ENCODE measurements around the gene CASP5. TPM values are rescaled to one million over a fixed set of nuclear protein-coding genes. Genes with fewer than 3 reads are reported as not detected.

The CASP5 gene
- total and polyA plus RNA-seq, 4 donors: 0.17 to 0.50 TPM; not detected in 2

DNA sequence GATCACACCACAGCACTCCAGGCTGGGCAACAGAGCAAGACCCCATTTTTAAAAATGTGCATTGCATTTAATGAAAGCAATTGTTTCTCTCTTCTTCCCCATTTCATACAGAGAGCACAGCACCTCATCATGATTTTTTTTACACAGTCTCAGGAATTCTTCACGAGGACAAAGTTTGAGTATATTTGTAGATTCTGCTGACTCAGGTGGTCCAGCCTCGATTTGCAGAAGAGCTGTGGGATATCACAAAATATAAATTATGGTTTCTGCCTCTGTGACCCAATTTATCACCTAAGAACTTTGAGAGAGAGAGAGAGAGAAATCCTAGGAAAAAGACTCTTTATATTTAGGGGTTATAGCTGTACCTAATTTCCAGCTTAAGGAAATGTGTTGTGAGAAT is 19.8 kb downstream of the CASP5 start:
- WGBS (ENCODE audit: insufficient coverage): no CpG with 5 or more reads among the region's 2 CpGs
- Histone ChIP-seq H3K4me1 (ENCODE audit: control insufficient read depth, insufficient read depth, low read length) (no peaks in the 10 kb centered on the region), H3K36me3 (ENCODE audit: control insufficient read depth, insufficient read depth, low read length) (no peaks in the 10 kb centered on the region), H3K27me3 (ENCODE audit: control insufficient read depth, insufficient read depth, low read length) (no peaks in the 10 kb centered on the region), H3K9me3 (ENCODE audit: control insufficient read depth, insufficient read depth, low read length) (no peaks in the 10 kb centered on the region), H3K27ac (ENCODE audit: low read depth, low read length) (no peak overlapping the region), H3K4me3 (ENCODE audit: low read depth, low read length) (no peak overlapping the region)
- no peak for DNase-seq (ENCODE audit: low read depth in 4 of 6, low spot score in 6 of 6)

DNA sequence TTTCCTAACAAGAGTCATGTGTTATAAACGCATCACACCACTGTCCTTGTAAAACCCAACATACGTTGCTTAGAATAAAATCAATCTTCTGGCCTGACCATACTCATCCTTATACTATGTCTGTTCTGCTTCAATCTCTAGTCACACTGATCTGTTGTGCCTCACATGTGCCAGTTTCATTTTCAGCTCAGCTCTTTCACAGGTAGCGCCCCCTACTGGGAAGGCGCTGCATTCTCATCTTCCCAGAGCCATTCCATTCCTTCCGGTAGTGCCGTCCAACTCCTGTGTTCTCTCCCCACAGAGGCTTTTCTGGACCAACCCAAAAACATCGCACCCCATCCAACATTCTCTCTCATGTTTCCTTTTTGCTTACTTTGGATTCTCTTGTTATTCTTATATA is 22.2 kb downstream of the CASP5 start:
- WGBS (ENCODE audit: insufficient coverage): 72% methylated on average over 7 of the region's 7 CpGs
- Histone ChIP-seq H3K9me3 (ENCODE audit: control insufficient read depth, insufficient read depth, low read length) (no peaks in the 10 kb centered on the region), H3K4me1 (ENCODE audit: control insufficient read depth, insufficient read depth, low read length) (no peaks in the 10 kb centered on the region), H3K36me3 (ENCODE audit: control insufficient read depth, insufficient read depth, low read length) (no peaks in the 10 kb centered on the region), H3K4me3 (ENCODE audit: low read depth, low read length) (no peak overlapping the region), H3K27me3 (ENCODE audit: control insufficient read depth, insufficient read depth, low read length) (no peaks in the 10 kb centered on the region), H3K27ac (ENCODE audit: low read depth, low read length) (no peak overlapping the region)
- DNase-seq (ENCODE audit: low read depth in 4 of 6, low spot score in 6 of 6): no peak

DNA sequence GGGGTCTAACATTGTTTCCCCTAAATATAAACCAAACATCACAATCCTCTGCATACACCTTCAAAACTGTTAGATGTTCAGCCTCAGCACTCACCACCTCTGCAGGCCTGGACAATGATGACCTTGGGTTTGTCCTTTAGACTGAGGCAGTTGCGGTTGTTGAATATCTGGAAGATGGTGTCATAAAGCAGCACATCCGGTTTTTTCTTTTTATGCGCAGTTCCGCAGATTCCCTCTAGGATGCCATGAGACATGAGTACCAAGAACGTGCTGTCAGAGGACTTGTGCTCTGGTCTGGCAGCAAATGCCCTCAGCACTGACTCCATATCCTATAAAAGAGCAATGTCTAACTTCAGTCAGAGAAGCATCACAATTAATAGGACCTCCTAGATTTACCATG is 22.8 kb downstream of the CASP5 start:
- WGBS (ENCODE audit: insufficient coverage): 94% methylated on average over 4 of the region's 5 CpGs
- Histone ChIP-seq H3K9me3 (ENCODE audit: control insufficient read depth, insufficient read depth, low read length) (no peaks in the 10 kb centered on the region), H3K4me1 (ENCODE audit: control insufficient read depth, insufficient read depth, low read length) (no peaks in the 10 kb centered on the region), H3K27ac (ENCODE audit: low read depth, low read length) (no peak overlapping the region), H3K4me3 (ENCODE audit: low read depth, low read length) (no peak overlapping the region), H3K27me3 (ENCODE audit: control insufficient read depth, insufficient read depth, low read length) (no peaks in the 10 kb centered on the region), H3K36me3 (ENCODE audit: control insufficient read depth, insufficient read depth, low read length) (no peaks in the 10 kb centered on the region)
- no peak for DNase-seq (ENCODE audit: low read depth in 4 of 6, low spot score in 6 of 6)

DNA sequence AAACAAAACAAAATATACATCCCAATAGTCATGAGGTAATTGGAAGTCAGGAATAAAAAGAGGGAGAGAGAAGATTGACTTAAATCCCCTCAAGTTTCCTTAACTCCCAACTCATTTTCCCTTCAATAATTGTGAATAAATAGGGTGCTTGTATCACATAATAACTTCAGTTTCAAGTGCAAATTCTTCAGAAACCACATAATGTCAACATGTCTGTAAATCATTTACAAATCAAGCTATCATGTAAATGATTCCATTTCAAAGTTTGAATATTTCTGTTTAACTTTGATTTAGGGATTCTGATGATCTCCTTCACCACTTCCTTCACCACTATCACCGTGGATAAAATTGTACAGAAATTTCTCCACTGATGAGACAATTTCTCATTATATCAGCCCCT is 23.2 kb downstream of the CASP5 start:
- H3K4me3 ChIP-seq (ENCODE audit: low read depth, low read length): no peak overlapping the region
- WGBS (ENCODE audit: insufficient coverage): no CpG with 5 or more reads among the region's 1 CpG
- H3K9me3 ChIP-seq (ENCODE audit: control insufficient read depth, insufficient read depth, low read length): no peaks in the 10 kb centered on the region
- no peaks in the 10 kb centered on the region for H3K36me3 ChIP-seq (ENCODE audit: control insufficient read depth, insufficient read depth, low read length)
- no peak overlapping the region for H3K27ac ChIP-seq (ENCODE audit: low read depth, low read length)
- no peaks in the 10 kb centered on the region for H3K27me3 ChIP-seq (ENCODE audit: control insufficient read depth, insufficient read depth, low read length)
- DNase-seq (ENCODE audit: low read depth in 4 of 6, low spot score in 6 of 6): no peak
- H3K4me1 ChIP-seq (ENCODE audit: control insufficient read depth, insufficient read depth, low read length): no peaks in the 10 kb centered on the region

DNA sequence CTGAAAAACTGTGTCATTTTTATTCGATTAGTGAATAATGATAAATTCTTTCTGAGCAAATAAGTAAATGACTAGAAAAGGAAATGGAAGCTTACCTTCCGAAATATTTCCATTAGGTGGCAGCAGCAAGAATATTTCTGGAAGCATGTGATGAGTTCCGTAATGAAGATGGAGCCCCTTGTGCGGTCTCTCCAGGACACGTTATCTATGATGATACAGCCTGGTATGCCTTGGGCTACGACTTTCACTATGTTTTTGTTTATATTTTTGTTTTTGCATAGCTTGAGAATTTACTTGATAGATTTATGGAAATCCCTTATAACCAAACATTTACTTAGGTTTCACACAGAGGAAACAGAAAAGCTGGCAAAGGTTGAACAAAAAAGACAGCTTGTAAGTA is 25.7 kb downstream of the CASP5 start:
- Histone ChIP-seq H3K9me3 (ENCODE audit: control insufficient read depth, insufficient read depth, low read length) (no peaks in the 10 kb centered on the region), H3K27ac (ENCODE audit: low read depth, low read length) (no peak overlapping the region), H3K4me3 (ENCODE audit: low read depth, low read length) (no peak overlapping the region), H3K27me3 (ENCODE audit: control insufficient read depth, insufficient read depth, low read length) (no peaks in the 10 kb centered on the region), H3K4me1 (ENCODE audit: control insufficient read depth, insufficient read depth, low read length) (no peaks in the 10 kb centered on the region), H3K36me3 (ENCODE audit: control insufficient read depth, insufficient read depth, low read length) (no peaks in the 10 kb centered on the region)
- WGBS (ENCODE audit: insufficient coverage): 86% methylated on average over 2 of the region's 6 CpGs
- no peak for DNase-seq (ENCODE audit: low read depth in 4 of 6, low spot score in 6 of 6)

DNA sequence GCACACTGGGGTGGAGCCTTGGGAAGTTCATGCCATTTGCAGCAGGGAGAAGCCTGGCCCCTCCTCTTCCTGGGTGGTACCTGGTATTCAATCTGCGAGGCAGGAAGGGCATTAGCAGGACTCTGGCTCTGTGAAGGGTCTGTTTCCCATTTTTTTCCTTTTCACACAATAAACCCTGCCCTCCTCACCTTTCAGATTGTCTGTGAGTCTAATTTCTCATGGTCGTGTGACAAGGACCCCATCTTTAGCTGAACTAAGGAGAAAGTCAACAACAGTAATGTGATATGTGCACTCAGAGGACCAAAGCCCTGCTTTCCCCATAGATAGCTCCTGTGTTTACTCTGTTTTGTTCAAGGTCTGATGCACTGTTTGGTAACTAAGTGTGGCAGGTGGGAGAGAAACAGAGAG is 28.0 kb downstream of the CASP5 start:
- WGBS (ENCODE audit: insufficient coverage): no CpG with 5 or more reads among the region's 2 CpGs
- Histone ChIP-seq H3K9me3 (ENCODE audit: control insufficient read depth, insufficient read depth, low read length) (no peaks in the 10 kb centered on the region), H3K4me3 (ENCODE audit: low read depth, low read length) (no peak overlapping the region), H3K36me3 (ENCODE audit: control insufficient read depth, insufficient read depth, low read length) (no peaks in the 10 kb centered on the region), H3K4me1 (ENCODE audit: control insufficient read depth, insufficient read depth, low read length) (no peaks in the 10 kb centered on the region), H3K27me3 (ENCODE audit: control insufficient read depth, insufficient read depth, low read length) (no peaks in the 10 kb centered on the region), H3K27ac (ENCODE audit: low read depth, low read length) (no peak overlapping the region)
- DNase-seq (ENCODE audit: low read depth in 4 of 6, low spot score in 6 of 6): no peak

DNA sequence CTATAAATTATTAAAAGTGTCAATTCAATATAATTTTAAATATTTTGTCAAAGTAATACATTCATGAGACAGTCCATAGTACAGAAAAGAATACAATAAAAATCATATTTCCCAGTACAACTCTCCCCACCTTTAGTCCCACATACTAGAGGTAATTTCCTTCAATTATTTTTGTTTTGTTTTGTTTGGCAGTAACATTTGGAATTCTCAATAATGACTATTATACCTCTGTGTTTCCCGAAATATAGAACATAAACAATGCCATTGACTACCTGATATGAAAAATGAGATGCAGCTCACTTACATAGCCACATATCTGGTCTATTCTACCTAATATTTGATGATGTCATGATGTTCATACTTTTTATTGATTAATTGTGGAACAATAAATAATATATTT is 30.2 kb downstream of the CASP5 start:
- Histone ChIP-seq H3K27me3 (ENCODE audit: control insufficient read depth, insufficient read depth, low read length) (no peaks in the 10 kb centered on the region), H3K4me3 (ENCODE audit: low read depth, low read length) (no peak overlapping the region), H3K9me3 (ENCODE audit: control insufficient read depth, insufficient read depth, low read length) (peaks cover 2% of the 10 kb centered on the region), H3K4me1 (ENCODE audit: control insufficient read depth, insufficient read depth, low read length) (no peaks in the 10 kb centered on the region), H3K36me3 (ENCODE audit: control insufficient read depth, insufficient read depth, low read length) (no peaks in the 10 kb centered on the region), H3K27ac (ENCODE audit: low read depth, low read length) (no peak overlapping the region)
- no CpG with 5 or more reads among the region's 1 CpG for WGBS (ENCODE audit: insufficient coverage)
- DNase-seq (ENCODE audit: low read depth in 4 of 6, low spot score in 6 of 6): no peak

DNA sequence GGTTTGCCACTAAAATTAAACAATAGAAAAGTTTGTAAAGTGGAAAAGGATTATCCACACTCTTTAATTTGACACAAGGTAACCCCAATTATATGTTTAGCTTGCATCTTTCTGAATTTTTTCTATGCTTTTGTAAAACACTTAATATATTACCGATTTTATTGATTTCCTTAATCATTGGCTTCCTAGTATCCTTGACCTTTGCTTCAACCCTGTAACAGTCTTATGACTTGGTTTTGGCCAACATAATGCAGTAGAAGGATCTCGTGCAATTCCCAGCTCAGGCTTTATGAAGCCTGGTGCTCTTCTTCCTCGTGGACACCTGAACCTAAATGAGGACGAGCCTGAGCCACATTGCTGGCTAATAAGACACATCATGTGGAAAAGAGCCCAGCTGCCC is 31.0 kb downstream of the CASP5 start:
- Histone ChIP-seq H3K4me3 (ENCODE audit: low read depth, low read length) (no peak overlapping the region), H3K4me1 (ENCODE audit: control insufficient read depth, insufficient read depth, low read length) (no peaks in the 10 kb centered on the region), H3K36me3 (ENCODE audit: control insufficient read depth, insufficient read depth, low read length) (no peaks in the 10 kb centered on the region), H3K27ac (ENCODE audit: low read depth, low read length) (no peak overlapping the region), H3K9me3 (ENCODE audit: control insufficient read depth, insufficient read depth, low read length) (peaks cover 2% of the 10 kb centered on the region), H3K27me3 (ENCODE audit: control insufficient read depth, insufficient read depth, low read length) (no peaks in the 10 kb centered on the region)
- WGBS (ENCODE audit: insufficient coverage): 89% methylated on average over 4 of the region's 4 CpGs
- DNase-seq (ENCODE audit: low read depth in 4 of 6, low spot score in 6 of 6): no peak

DNA sequence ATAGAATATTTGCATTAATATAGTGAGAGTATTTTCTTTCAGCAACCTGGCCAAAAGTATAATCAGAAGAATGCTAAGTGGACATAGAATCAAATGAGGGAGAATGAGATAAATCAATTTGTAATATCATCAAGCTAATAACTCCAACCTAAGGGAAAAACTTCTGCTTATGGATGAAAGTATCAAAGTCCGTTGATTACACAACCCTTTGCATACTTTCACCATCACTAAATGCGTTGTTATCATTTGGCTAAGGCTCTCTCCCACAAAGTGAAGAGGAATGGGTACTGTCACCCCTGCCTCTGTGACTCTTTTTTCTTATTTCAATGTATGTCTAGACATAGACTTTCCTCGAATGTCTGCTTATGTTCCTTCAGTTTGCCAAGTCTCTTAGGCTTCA is 38.2 kb downstream of the CASP5 start:
- Histone ChIP-seq H3K4me1 (ENCODE audit: control insufficient read depth, insufficient read depth, low read length) (no peaks in the 10 kb centered on the region), H3K27me3 (ENCODE audit: control insufficient read depth, insufficient read depth, low read length) (no peaks in the 10 kb centered on the region), H3K9me3 (ENCODE audit: control insufficient read depth, insufficient read depth, low read length) (peaks cover 2% of the 10 kb centered on the region), H3K27ac (ENCODE audit: low read depth, low read length) (no peak overlapping the region), H3K4me3 (ENCODE audit: low read depth, low read length) (no peak overlapping the region), H3K36me3 (ENCODE audit: control insufficient read depth, insufficient read depth, low read length) (no peaks in the 10 kb centered on the region)
- WGBS (ENCODE audit: insufficient coverage): no CpG with 5 or more reads among the region's 3 CpGs
- no peak for DNase-seq (ENCODE audit: low read depth in 4 of 6, low spot score in 6 of 6)

DNA sequence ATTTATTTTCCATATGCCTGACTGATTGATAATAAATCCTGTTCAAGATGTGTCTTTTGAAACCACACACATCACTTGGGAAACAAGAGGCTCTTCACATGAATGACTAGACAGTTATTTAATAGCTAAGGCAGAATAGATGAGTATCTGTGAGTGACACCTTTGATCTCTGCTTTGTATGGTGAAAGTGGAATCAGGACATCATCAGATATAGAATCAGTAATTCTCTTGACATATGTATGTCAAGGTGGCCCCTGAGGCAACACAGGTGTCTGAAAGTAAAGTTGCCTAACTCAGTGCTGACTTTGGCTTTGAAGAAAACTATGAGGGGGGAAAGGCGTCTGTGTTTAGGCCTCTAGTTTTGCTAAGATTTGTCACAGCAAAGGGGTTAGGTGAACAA is 43.1 kb downstream of the CASP5 start:
- Histone ChIP-seq H3K27me3 (ENCODE audit: control insufficient read depth, insufficient read depth, low read length) (no peaks in the 10 kb centered on the region), H3K27ac (ENCODE audit: low read depth, low read length) (no peak overlapping the region), H3K9me3 (ENCODE audit: control insufficient read depth, insufficient read depth, low read length) (no peaks in the 10 kb centered on the region), H3K36me3 (ENCODE audit: control insufficient read depth, insufficient read depth, low read length) (no peaks in the 10 kb centered on the region), H3K4me3 (ENCODE audit: low read depth, low read length) (no peak overlapping the region), H3K4me1 (ENCODE audit: control insufficient read depth, insufficient read depth, low read length) (no peaks in the 10 kb centered on the region)
- 100% methylated on average over 1 of the region's 1 CpG for WGBS (ENCODE audit: insufficient coverage)
- no peak for DNase-seq (ENCODE audit: low read depth in 4 of 6, low spot score in 6 of 6)
